HG03457 (cell line): ENCODE data around the gene NES.
A peak's percentile ranks its signal among the peaks of the same experiment; 100 is the strongest.

Experiments
- ATAC-seq: cut with Tn5 transposase; IDR thresholded peaks from one replicate; pipeline ENCODE4 v1.9.1; 2021; ENCODE audit warnings: moderate number of reproducible peaks; ENCODE audit not compliant: unreplicated experiment

The NES gene

GRCh38 chr1:156705321-156705917 is 28.2 kb upstream of the NES start, which contains the start of gene CRABP2:
TSS of gene CRABP2 (minus strand) at chr1:156705583. CDS start at chr1:156705446, 137 bp downstream.
- no peak for ATAC-seq

GRCh38 chr1:156704930-156705320 is 27.7 kb upstream of the NES start:
- no peak for ATAC-seq

- ATAC-seq = no peak
Observed at GRCh38 chr1:156704166-156704711, 27.0 kb upstream of the NES start.

- no peak for ATAC-seq
Observed at GRCh38 chr1:156703741-156704140, 26.5 kb upstream of the NES start.

- ATAC-seq = no peak
Observed at GRCh38 chr1:156703336-156703735, 26.1 kb upstream of the NES start.

GRCh38 chr1:156700736-156701531 is 23.7 kb upstream of the NES start:
- ATAC-seq = no peak

GRCh38 chr1:156698995-156699394 is 21.8 kb upstream of the NES start:
- ATAC-seq = no peak

GRCh38 chr1:156697481-156697880 is 20.3 kb upstream of the NES start:
- ATAC-seq = no peak

GRCh38 chr1:156696755-156697154 is 19.5 kb upstream of the NES start:
- no peak for ATAC-seq

GRCh38 chr1:156694690-156694962 is 17.4 kb upstream of the NES start:
- ATAC-seq = no peak

- ATAC-seq = no peak
Observed at GRCh38 chr1:156693848-156694689, 16.9 kb upstream of the NES start.

- ATAC-seq = no peak
Observed at GRCh38 chr1:156692925-156693847, 16.0 kb upstream of the NES start.

GRCh38 chr1:156692441-156692924 is 15.3 kb upstream of the NES start:
- no peak for ATAC-seq

GRCh38 chr1:156691665-156692440 is 14.6 kb upstream of the NES start:
- ATAC-seq = no peak

- ATAC-seq = no peak
Observed at GRCh38 chr1:156691191-156691590, 14.0 kb upstream of the NES start.

- no peak for ATAC-seq
Observed at GRCh38 chr1:156690675-156691036, 13.4 kb upstream of the NES start.

- ATAC-seq = no peak
Observed at GRCh38 chr1:156689953-156690674, 12.9 kb upstream of the NES start.

GRCh38 chr1:156689035-156689952 is 12.1 kb upstream of the NES start:
- peak; percentile 63 for ATAC-seq
